ENCODE data around the gene CLCF1. TPM values are rescaled to one million over a fixed set of nuclear protein-coding genes. Genes with fewer than 3 reads are reported as not detected.

CLCF1 gene
- total RNA-seq, 6 donors from 2014 or later: 3.7 to 29.5 (median 6.0) TPM

DNA sequence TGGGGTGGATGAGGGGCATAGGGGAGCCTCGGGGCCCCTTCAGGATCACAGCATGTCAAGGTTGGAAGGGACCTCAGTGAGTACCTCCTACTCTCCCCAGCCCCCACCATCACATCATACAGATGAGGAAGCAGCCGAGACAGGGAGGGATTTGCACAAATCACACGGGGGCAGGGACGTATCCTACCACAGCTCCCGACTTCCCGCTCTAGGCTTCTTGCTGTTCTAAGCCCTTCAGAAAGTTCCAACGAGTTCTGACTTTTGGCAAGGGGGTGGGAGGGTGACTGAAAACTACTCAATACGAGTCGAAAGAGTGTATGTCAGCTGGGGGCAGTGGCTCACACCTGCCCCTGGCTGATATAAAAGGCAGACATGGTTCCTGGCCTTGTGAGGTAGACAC, 13.7 kb upstream of the CLCF1 start:
- 29 to 31% methylated on average over 8 to 9 of the region's 9 CpGs for WGBS, 2 donors
- ATAC-seq (ENCODE audit: low FRiP score in 2 of 2): no peak
- Histone ChIP-seq H3K27me3 (no peaks in the 10 kb centered on the region), H3K27ac (no peak overlapping the region), H3K9me3 (no peaks in the 10 kb centered on the region), H3K36me3 (no peaks in the 10 kb centered on the region), H3K4me1 (peaks cover 12 to 32% (median 17%) of the 10 kb centered on the region in 4 donors), H3K4me3 (no peak overlapping the region)
- DNase-seq: no peak
- TF ChIP-seq, protein P1, sequence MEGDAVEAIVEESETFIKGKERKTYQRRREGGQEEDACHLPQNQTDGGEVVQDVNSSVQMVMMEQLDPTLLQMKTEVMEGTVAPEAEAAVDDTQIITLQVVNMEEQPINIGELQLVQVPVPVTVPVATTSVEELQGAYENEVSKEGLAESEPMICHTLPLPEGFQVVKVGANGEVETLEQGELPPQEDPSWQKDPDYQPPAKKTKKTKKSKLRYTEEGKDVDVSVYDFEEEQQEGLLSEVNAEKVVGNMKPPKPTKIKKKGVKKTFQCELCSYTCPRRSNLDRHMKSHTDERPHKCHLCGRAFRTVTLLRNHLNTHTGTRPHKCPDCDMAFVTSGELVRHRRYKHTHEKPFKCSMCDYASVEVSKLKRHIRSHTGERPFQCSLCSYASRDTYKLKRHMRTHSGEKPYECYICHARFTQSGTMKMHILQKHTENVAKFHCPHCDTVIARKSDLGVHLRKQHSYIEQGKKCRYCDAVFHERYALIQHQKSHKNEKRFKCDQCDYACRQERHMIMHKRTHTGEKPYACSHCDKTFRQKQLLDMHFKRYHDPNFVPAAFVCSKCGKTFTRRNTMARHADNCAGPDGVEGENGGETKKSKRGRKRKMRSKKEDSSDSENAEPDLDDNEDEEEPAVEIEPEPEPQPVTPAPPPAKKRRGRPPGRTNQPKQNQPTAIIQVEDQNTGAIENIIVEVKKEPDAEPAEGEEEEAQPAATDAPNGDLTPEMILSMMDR (IDR thresholded peaks at IDR 0.05): no peak
- TF ChIP-seq EP300 (IDR thresholded peaks at IDR 0.05) (no peak), POLR2AphosphoS5 (IDR thresholded peaks at IDR 0.05) (no peak), POLR2A (IDR thresholded peaks at IDR 0.05) (no peak)

DNA sequence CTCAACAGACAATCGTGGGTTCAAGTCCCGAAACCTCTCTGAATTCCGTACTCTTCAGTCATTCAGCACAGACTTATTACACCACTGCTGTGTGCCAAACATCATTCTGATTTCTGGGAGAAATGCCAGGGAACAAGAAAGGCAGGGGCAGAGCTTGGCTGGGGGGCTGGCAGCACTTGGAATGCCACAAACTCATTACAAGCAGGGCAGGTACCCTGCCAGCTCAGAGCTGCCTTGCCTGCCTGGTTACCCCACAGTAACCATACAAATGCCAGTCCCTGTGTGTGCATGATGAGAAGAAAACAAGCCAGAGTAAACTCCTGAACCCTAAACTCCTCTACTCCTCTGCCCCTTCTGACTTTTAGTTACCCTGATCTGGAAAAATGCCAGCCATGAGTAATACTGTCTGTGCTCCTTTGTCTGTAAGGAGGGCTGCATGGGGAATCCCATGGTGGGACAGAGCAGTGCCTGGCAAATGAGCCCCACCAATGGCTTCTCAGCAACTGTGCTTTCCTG, 11.5 kb upstream of the CLCF1 start:
- no peak for TF ChIP-seq POLR2A (IDR thresholded peaks at IDR 0.05)
- TF ChIP-seq EP300 (IDR thresholded peaks at IDR 0.05): no peak
- TF ChIP-seq, protein P1 (IDR thresholded peaks at IDR 0.05): no peak
- no peak for TF ChIP-seq POLR2AphosphoS5 (IDR thresholded peaks at IDR 0.05)
- Histone ChIP-seq H3K27me3 (no peaks in the 10 kb centered on the region), H3K4me1 (peaks cover 3 to 29% (median 9%) of the 10 kb centered on the region in 4 donors), H3K4me3 (no peak overlapping the region), H3K9me3 (no peaks in the 10 kb centered on the region), H3K36me3 (no peaks in the 10 kb centered on the region), H3K27ac (no peak overlapping the region)
- DNase-seq (no peak), ATAC-seq (ENCODE audit: low FRiP score in 2 of 2) (no peak)
- WGBS, 2 donors: 56% methylated on average over 3 of the region's 3 CpGs; no CpG with 5 or more reads in 1 of the 2 donors

DNA sequence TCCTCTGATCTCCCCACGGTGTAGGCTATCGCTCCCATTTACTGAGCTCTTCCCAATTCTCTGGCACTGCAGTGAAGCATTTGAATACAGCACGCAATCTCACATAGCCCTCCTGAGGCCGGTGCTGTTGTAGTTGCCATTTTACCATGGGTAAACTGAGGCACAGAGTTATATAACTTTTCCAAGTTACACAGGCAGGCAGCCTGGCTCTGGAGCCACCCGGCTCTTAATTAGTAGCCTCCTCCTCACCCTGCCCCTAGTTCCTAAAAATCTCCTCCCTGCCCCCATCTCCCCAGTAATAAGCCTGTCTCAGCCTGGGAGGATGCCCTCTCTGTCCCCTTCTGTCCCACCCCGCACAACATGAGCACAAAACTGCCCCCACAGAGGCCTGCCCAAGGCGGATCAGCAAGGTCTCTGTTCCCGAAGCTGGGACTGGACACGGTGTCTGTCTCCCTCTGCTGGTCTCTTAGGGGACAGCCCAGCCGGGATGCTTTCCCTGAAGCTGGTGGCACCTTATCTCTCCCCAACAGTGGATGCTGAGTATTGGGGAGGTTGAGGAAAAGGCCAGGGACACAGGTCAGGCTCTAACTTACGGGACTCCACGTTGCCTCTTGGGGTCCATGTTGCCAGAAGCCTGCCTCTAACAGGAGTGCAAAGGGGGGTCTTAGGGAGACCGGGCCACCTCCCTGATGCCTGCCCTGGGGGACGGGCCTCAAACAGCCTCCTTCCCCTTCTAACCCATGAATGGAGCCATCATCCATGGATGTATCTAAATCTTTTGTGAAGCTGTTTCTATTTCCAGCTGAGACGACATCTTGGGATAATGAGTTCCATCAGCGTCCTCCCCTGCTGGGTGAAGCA, 9.1 kb upstream of the CLCF1 start:
- peak in 1 of 2 donors; percentile 87 for DNase-seq
- no peak overlapping the region for H3K4me3 ChIP-seq
- peak; percentile 87 to 92 for ATAC-seq (ENCODE audit: low FRiP score in 2 of 2)
- H3K9me3 ChIP-seq: no peaks in the 10 kb centered on the region
- 43 to 46% methylated on average over 12 to 16 of the region's 16 CpGs for WGBS, 2 donors
- no peak overlapping the region for H3K27ac ChIP-seq
- no peaks in the 10 kb centered on the region for H3K36me3 ChIP-seq
- peaks cover 3 to 25% (median 9%) of the 10 kb centered on the region in 4 donors for H3K4me1 ChIP-seq
- H3K27me3 ChIP-seq: no peaks in the 10 kb centered on the region
- TF ChIP-seq POLR2AphosphoS5 (IDR thresholded peaks at IDR 0.05) (no peak), POLR2A (IDR thresholded peaks at IDR 0.05) (no peak), EP300 (IDR thresholded peaks at IDR 0.05) (no peak)
- TF ChIP-seq, protein P1 (IDR thresholded peaks at IDR 0.05): peak; percentile 91 to 97 (median 96)

DNA sequence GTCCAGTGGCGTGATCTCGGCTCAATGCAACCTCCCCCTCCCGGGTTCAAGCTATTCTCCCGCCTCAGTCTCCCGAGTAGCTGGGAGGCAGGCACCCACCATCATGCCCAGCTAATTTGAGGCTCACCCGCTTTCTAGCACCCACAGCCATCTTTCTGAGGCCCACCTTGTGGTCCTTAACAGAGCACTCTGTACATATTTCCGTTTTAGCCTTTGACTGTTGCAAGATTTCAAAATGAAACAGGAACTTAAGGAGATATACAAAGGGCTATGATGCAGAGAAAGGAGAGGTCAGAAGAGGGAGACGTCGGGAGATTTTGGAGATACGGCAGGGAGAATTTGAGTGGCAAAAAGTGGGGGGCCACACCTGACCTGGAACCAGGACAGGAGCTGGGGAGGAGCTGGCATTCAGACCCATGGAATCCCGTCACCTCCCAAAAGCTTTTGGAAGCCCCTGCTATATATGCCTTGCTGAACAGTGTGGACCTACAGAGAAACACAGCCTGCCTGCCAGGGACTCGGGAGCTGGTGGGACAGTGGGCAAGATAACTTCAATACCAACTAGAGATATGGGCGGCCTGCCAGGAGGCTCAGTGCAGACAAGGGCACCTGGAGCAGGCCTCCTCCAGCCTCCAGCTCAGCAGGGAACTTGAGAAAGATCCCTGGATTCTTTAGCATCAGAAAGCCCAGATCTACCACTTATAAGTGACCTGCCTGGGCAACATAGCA, 8.0 kb upstream of the CLCF1 start:
- ATAC-seq (ENCODE audit: low FRiP score in 2 of 2): peak in 1 of 2 donors; percentile 14
- Histone ChIP-seq H3K4me1 (peaks cover 3 to 25% (median 9%) of the 10 kb centered on the region in 4 donors), H3K4me3 (no peak overlapping the region), H3K36me3 (no peaks in the 10 kb centered on the region), H3K9me3 (no peaks in the 10 kb centered on the region), H3K27me3 (no peaks in the 10 kb centered on the region), H3K27ac (peak overlapping the region; percentile 22 to 69 (median 46))
- peak in 1 of 4 donors; percentile 27 for TF ChIP-seq POLR2A (IDR thresholded peaks at IDR 0.05)
- no peak for TF ChIP-seq POLR2AphosphoS5 (IDR thresholded peaks at IDR 0.05)
- no peak for TF ChIP-seq EP300 (IDR thresholded peaks at IDR 0.05)
- no peak for DNase-seq
- 58 to 67% methylated on average over 13 of the region's 13 CpGs for WGBS, 2 donors

Data from upper lobe of left lung (tissue), 6 donors.